CD14-positive monocyte (primary cell): ENCODE measurements around the gene CMTM5. TPM values are rescaled to one million over a fixed set of nuclear protein-coding genes. Genes with fewer than 3 reads are reported as not detected.

Source experiments
- DNase-seq, 3 donors: peaks; one replicate each; pipeline ENCODE4 v3.0.0-alpha.2; 2011 to 2022
- H2AFZ ChIP-seq: 2 replicates; pipeline ENCODE4 v1.6.0; 2012; ENCODE audit warnings: mild to moderate bottlenecking, low read depth, low read length, inconsistent platforms; ENCODE audit not compliant: insufficient read depth, poor library complexity, severe bottlenecking
- H3K27ac ChIP-seq, 2 donors: 1 replicate in 1 of 2; 2 replicates in 1 of 2; pipeline ENCODE4 v1.5.1; 2012 to 2013; ENCODE audit warnings: low read length in 2 of 2, control low read depth in 1 of 2, inconsistent platforms in 1 of 2, low read depth in 1 of 2, mild to moderate bottlenecking in 1 of 2
- H3K27me3 ChIP-seq, 2 donors: one replicate each; pipeline versions ENCODE4 v1.6.0 to v1.6.1; 2011 to 2013; ENCODE audit warnings: low read length in 2 of 2; ENCODE audit not compliant: control insufficient read depth in 2 of 2, insufficient read depth in 2 of 2
- H3K36me3 ChIP-seq, 2 donors: replicated peaks in 1 of 2; 1 replicate in 1 of 2; 2 replicates in 1 of 2; pipeline versions ENCODE4 v1.5.1 to v1.6.1; 2012 to 2013; ENCODE audit warnings: low read length in 2 of 2, control low read depth in 1 of 2, inconsistent platforms in 1 of 2, mild to moderate bottlenecking in 1 of 2; ENCODE audit not compliant: insufficient read depth in 2 of 2, control insufficient read depth in 1 of 2
- H3K4me1 ChIP-seq, 2 donors: 1 replicate in 1 of 2; 2 replicates in 1 of 2; pipeline versions ENCODE4 v1.5.1 to v1.6.1; 2012 to 2013; ENCODE audit warnings: low read length in 2 of 2, control low read depth in 1 of 2, inconsistent platforms in 1 of 2, mild to moderate bottlenecking in 1 of 2, moderate library complexity in 1 of 2; ENCODE audit not compliant: insufficient read depth in 2 of 2, control insufficient read depth in 1 of 2
- H3K4me2 ChIP-seq: replicated peaks from 2 replicates; pipeline ENCODE3; 2012; ENCODE audit warnings: low read length, moderate library complexity, mild to moderate bottlenecking; ENCODE audit not compliant: poor library complexity, severe bottlenecking; ENCODE audit errors: extremely low read depth
- H3K4me3 ChIP-seq, 3 experiments: fragments of 200-600 bp in 1 of 3; sonication (generic) in 1 of 3; replicated peaks in 1 of 3; 1 replicate in 2 of 3; 2 replicates in 1 of 3; pipeline ENCODE4 v1.5.1; 2011 to 2013; ENCODE audit warnings: low read length in 3 of 3, mild to moderate bottlenecking in 3 of 3, control low read depth in 2 of 3, low read depth in 2 of 3, inconsistent platforms in 1 of 3, moderate library complexity in 1 of 3
- H3K79me2 ChIP-seq: 2 replicates; pipeline ENCODE4 v1.6.0; 2012; ENCODE audit warnings: mild to moderate bottlenecking, control low read depth, inconsistent platforms, low read length, moderate library complexity; ENCODE audit not compliant: insufficient read depth
- H3K9ac ChIP-seq: 2 replicates; pipeline ENCODE4 v1.6.0; 2017; ENCODE audit warnings: low read length, mild to moderate bottlenecking; ENCODE audit not compliant: insufficient read depth, poor library complexity, severe bottlenecking
- H3K9me3 ChIP-seq, 2 donors: replicated peaks in 1 of 2; 1 replicate in 1 of 2; 2 replicates in 1 of 2; pipeline versions ENCODE4 v1.5.1 to v1.6.1; 2012 to 2013; ENCODE audit warnings: low read length in 2 of 2, control low read depth in 1 of 2; ENCODE audit not compliant: control insufficient read depth in 1 of 2, insufficient read depth in 1 of 2
- H4K20me1 ChIP-seq: 2 replicates; pipeline ENCODE4 v1.6.0; 2012; ENCODE audit warnings: mild to moderate bottlenecking, low read length, control low read depth, moderate library complexity; ENCODE audit not compliant: insufficient read depth
- H3K27ac Mint-ChIP-seq, 7 donors: one replicate each; pipeline ENCODE4 v1.8.0; 2020; ENCODE audit warnings: mild to moderate bottlenecking in 7 of 7, mixed read lengths in 7 of 7, moderate library complexity in 6 of 7, inconsistent platforms in 2 of 7
- H3K27me3 Mint-ChIP-seq, 3 donors: one replicate each; pipeline ENCODE4 v1.8.0; 2021 to 2022; ENCODE audit warnings: low read depth in 3 of 3, mild to moderate bottlenecking in 3 of 3, mixed read lengths in 3 of 3, moderate library complexity in 3 of 3, inconsistent platforms in 1 of 3
- H3K36me3 Mint-ChIP-seq, 2 donors: one replicate each; pipeline ENCODE4 v1.8.0; 2020; ENCODE audit warnings: mixed read lengths in 2 of 2, inconsistent platforms in 1 of 2, mild to moderate bottlenecking in 1 of 2
- H3K4me1 Mint-ChIP-seq: one replicate; pipeline ENCODE4 v1.8.0; 2020; ENCODE audit warnings: mild to moderate bottlenecking, mixed read lengths
- H3K4me3 Mint-ChIP-seq, 2 donors: one replicate each; pipeline ENCODE4 v1.8.0; 2020; ENCODE audit warnings: mild to moderate bottlenecking in 2 of 2, mixed read lengths in 2 of 2, moderate library complexity in 1 of 2
- H3K9me3 Mint-ChIP-seq, 7 donors: one replicate each; pipeline ENCODE4 v1.8.0; 2020 to 2022; ENCODE audit warnings: mixed read lengths in 7 of 7, mild to moderate bottlenecking in 6 of 7, moderate library complexity in 6 of 7, inconsistent platforms in 2 of 7
- CTCF ChIP-seq: fragments of 200-600 bp; IDR thresholded peaks from one replicate; pipeline ENCODE4 v1.8.0; 2022; ENCODE audit warnings: antibody characterized with exemption, mild to moderate bottlenecking
- WGBS: methylation state at CpG from one replicate; pipeline ENCODE4 v1.1.5; 2013; ENCODE audit warnings: missing lambda C conversion rate; ENCODE audit not compliant: insufficient coverage; 5-methylcytosine and 5-hydroxymethylcytosine counted together
- intact Hi-C, 2 donors: fragments of 100-400 bp; cut with micrococcal nuclease; formaldehyde crosslinking; loops; one replicate each; pipeline versions ENCODE4 v1.15.0 to v1.15.1; 2023
- polyA plus RNA-seq, 3 donors: library from polyadenylated mRNA; depleted of rRNA in 1 of 3; unstranded in 2 of 3; stranded (reverse) in 1 of 3; fragments of 300-500 nt in 2 of 3; fragments of >200 nt in 1 of 3; fragmentation: Illumina TruSeq in 2 of 3; gene quantifications; 1 replicate in 2 of 3; 2 replicates in 1 of 3; pipeline ENCODE4 v1.2.3, GENCODE V29; 2012 to 2021

Gene CMTM5
- polyA plus RNA-seq, 3 donors = 0.93 to 1.1 TPM; not detected in 1

GRCh38 chr14:23370221-23370620 lies 6.6 kb upstream of the CMTM5 start:
- Histone ChIP-seq H3K4me3 (no peak overlapping the region), H4K20me1 (no peaks in the 10 kb centered on the region), H3K4me1 (no peaks in the 10 kb centered on the region), H3K9ac (no peak overlapping the region), H3K27me3 (peaks cover 15 to 25% of the 10 kb centered on the region in 2 donors), H3K4me2 (no peak overlapping the region), H2AFZ (no peak overlapping the region), H3K79me2 (no peaks in the 10 kb centered on the region), H3K9me3 (no peaks in the 10 kb centered on the region), H3K36me3 (no peaks in the 10 kb centered on the region), H3K27ac (no peak overlapping the region)
- no peak for TF ChIP-seq CTCF
- Mint-ChIP-seq H3K4me1 (no peaks in the 10 kb centered on the region), H3K4me3 (no peak overlapping the region), H3K27ac (no peak overlapping the region), H3K9me3 (peaks cover 0 to 4% (median 0%) of the 10 kb centered on the region in 7 donors), H3K36me3 (no peaks in the 10 kb centered on the region), H3K27me3 (peaks cover 26 to 35% (median 30%) of the 10 kb centered on the region in 3 donors)
- no CpG with 5 or more reads among the region's 1 CpG for WGBS
- intact Hi-C loops = no loop called here
- DNase-seq = no peak

- H3K27ac ChIP-seq = no peak overlapping the region
- H3K4me2 ChIP-seq = no peak overlapping the region
- Mint-ChIP-seq H3K27me3 (peaks cover 16 to 21% (median 18%) of the 10 kb centered on the region in 3 donors), H3K27ac (no peak overlapping the region), H3K4me3 (no peak overlapping the region), H3K4me1 (no peaks in the 10 kb centered on the region), H3K9me3 (peaks cover 0 to 3% (median 0%) of the 10 kb centered on the region in 7 donors), H3K36me3 (no peaks in the 10 kb centered on the region)
- WGBS = 80% methylated on average over 1 of the region's 1 CpG
- H3K9ac ChIP-seq = no peak overlapping the region
- H3K4me1 ChIP-seq = no peaks in the 10 kb centered on the region
- no peaks in the 10 kb centered on the region for H4K20me1 ChIP-seq
- peaks cover 6 to 12% of the 10 kb centered on the region in 2 donors for H3K27me3 ChIP-seq
- H3K4me3 ChIP-seq = no peak overlapping the region
- no peaks in the 10 kb centered on the region for H3K79me2 ChIP-seq
- no peaks in the 10 kb centered on the region for H3K9me3 ChIP-seq
- intact Hi-C loops = no loop called here
- DNase-seq = no peak
- no peak overlapping the region for H2AFZ ChIP-seq
- no peak for TF ChIP-seq CTCF
- H3K36me3 ChIP-seq = no peaks in the 10 kb centered on the region
Measured at GRCh38 chr14:23371865-23372264, 5.0 kb upstream of the CMTM5 start.
